Stimulated activated CD4-positive, alpha-beta T cell treated with anti-CD3 and anti-CD28 coated beads, Interleukin-1b, Interleukin-23, amount 100 ng/mL, for 24 hours (primary cell): ENCODE results near the gene ZNF594.
A peak's percentile ranks its signal among the peaks of the same experiment; 100 is the strongest.
"Not testable (repeated sequence)": the region's sequence is repeated elsewhere in the genome, so short reads cannot be mapped to it uniquely, and the experiment has no call there.

Experiments
- DNase-seq, 4 experiments: peaks; one replicate each; pipeline ENCODE4 v3.0.0-alpha.2; 2020; ENCODE audit warnings: low read depth in 4 of 4, low spot score in 1 of 4

The ZNF594 gene

GRCh38 chr17:5191541-5192417, at the start of gene ZNF594:
TSS of gene ZNF594 (minus strand) at chr17:5191868. CDS start at chr17:5184256, 7,612 bp downstream.
- peak; percentile 90 to 97 (median 95) for DNase-seq

DNA sequence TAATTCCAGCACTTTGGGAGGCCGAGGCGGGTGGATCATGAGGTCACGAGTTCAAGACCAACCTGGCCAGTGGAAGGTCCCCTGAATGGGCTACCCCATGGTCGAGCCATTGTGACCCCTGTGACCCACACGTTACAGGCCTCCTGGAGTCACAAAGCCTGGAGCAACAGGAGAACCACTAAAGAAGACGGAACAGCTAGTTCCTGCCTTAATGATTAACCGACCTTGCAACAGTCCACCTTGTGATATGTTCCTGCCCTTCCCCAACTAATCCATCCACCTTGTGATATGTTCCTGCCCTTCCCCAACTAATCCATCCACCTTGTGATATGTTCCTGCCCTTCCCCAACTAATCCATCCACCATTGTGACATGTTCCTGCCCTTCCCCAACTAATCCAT, 48.1 kb upstream of the ZNF594 start:
- not testable (repeated sequence) for DNase-seq

DNA sequence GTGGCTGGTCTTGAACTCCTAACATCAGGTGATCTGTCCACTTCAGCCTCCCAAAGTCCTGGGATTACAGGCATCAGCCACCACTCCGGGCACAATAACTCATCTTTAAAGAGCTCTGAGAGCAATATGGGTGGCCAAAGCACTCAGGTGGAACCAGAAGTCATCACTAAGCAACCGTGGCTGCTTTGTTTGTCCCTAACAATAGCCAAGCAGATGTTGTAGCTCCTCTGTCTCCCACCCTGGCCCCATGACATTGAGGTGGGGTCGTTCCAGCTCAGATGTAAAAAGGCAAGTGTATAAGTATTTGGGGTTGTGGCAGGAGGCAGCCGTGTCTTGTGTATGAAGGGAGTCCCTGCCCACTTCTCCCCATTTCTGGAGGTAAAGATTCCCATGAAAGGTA, 46.7 kb upstream of the ZNF594 start:
- DNase-seq: no peak

DNA sequence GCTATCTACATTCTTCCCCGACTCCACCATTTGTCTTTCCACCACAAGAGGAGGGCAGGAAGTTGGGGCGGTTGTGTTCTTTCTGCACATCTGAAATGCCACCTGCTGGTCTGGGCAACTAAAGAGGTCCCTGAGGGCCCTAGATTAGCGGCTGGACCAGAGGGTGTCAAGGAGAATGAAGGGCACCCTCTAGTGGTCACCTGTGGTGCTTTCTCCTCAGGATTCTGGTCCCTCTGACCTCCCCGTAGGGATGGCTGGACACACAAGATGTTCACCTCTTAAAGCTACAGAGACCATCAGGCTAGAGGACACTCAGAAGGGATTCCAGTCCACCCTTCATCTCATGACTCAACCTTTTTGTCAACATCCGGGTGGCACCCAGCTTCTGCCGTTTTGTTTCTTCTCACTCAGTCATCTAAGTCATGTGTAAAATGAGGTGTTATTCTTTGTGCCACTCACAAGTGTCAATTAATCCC, 45.9 kb upstream of the ZNF594 start:
- peak in 1 of 4 experiments; percentile 17 for DNase-seq

- no peak for DNase-seq
Observed at GRCh38 chr17:5236938-5237540, 45.4 kb upstream of the ZNF594 start.

DNA sequence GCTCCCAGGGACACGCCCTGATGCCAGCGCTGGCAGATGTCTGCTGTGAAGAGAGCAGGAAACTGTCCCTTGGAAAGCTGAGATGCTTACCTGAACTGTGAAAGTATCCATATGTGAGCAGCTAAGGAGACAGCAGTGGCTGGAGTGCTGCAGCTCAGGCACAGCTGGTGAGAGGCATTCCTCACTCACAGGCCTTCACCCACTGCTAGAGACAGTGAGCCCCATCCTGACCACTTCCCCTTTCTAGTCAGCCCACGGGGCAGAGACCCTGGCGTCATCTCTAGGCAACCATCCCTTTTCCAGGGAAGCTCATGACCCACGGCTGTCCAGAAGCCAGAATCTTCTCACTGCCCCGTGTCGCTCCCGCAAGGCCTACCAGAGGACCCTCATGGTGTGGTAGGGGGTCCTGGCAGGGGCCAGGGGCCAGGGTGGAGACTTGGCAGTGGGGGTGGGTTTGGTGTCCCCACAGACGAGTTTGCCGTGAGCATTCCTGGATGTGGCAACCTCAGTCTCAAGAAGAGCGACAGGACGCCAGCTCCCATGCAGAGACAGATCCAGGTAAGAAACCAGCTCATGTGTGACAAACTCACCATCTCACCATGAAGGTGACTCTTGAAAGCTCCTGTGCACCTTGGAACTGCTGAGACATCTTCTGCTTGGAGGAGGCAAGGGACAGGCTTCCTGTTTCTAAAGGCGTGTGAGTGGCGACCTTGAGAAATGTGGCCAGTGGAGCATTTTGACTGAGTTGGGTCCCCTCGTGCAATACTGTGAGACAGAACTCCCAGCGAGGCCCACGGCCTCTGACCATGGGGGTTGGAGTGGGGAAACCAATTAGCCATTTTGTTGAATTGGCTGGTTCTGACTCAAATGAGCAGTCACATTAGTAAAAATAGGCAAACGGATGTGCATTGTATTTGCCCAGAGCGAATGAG, 43.2 kb upstream of the ZNF594 start, which contains the start of gene SCIMP:
Gene SCIMP (minus strand): TSS at position 216 of the 932 bp plus-strand sequence. CDS start 105 bp downstream, at position 111.
- DNase-seq: no peak

DNA sequence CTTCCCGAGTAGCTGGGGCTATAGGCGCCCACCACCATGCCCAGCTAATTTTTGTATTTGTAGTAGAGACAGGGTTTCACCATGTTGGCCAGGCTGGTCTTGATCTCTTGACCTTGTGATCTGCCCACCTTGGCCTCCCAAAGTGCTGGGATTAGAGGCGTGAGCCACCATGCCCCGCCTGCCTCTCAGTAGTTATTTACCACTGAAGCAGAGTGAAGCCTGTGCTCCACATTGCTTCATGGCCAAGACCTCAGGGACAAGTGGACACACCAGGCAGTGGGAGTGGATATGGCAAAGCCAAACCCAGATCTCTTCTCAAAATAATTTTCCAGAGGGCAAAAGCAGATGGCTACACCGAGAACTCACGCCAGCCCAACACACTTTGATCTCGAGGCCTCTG, 41.8 kb upstream of the ZNF594 start:
- not testable (repeated sequence) for DNase-seq

DNA sequence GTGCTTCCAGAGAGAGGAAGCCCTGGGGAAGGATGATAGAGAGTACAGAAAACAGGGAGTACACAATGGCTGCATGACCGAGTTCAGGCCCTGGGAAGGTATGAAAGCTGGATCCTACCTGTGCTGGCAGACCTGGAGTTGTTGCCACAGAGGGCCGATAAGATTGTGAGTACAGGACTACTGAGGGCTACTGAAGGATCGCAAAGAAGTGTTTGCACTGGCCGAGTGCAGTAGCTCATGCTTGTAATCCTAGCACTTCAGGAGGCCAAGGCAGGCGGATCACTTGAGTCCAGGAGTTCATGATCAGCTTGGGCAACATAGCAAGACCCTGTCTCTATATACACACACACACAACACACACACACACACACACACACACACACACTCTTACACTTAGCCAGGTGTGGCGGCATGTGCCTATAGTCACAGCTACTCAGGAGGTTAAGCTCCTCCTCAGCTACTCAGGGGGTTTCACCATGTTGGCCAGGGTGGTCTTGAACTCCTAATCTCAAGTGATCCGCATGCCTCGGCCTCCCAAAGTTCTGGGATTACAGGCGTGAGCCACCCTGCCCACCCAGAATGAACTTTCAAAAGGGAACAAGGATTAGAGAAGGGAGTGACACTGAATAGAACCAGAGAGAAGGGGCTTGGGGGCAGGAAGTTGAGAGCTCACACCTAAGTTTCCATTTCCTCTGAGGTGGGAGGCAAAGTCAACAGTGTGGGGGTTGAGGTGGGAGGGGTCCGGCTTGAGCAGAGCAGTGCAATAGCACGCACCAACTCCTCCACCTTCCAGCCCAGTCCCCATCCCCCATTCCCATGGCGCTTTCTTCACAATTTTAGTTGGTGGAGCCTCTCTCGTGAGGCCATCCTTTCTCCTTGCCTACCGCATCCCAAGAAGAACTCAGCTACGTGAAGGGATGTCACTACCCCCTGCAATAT, 35.5 kb upstream of the ZNF594 start:
- no peak for DNase-seq

- DNase-seq: no peak
Observed at GRCh38 chr17:5225668-5226457, 34.2 kb upstream of the ZNF594 start.

- not testable (repeated sequence) for DNase-seq
Observed at GRCh38 chr17:5221912-5222311, 30.2 kb upstream of the ZNF594 start.

- no peak for DNase-seq
Observed at GRCh38 chr17:5220074-5220473, 28.4 kb upstream of the ZNF594 start.

DNA sequence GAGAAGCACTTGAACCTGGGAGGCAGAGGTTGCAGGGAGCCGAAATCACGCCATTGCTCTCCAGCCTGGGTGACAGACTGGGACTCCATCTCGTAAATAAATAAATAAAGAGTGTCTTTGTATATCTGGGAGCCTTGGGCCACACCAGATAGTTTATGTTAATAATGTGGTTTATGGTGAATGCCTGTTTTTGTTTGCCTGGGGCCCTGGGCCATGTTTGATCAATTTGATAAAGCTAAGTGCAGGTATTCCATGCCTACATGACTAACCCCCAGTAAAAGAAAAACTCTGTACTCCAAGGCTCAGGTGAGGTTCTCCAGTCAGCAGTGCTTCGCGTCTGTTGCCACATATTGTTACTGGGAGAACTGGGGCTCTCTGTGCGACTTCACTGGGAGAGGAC, 27.9 kb upstream of the ZNF594 start:
- DNase-seq: no peak

- not testable (repeated sequence) for DNase-seq
Observed at GRCh38 chr17:5217562-5217961, 25.9 kb upstream of the ZNF594 start.

- no peak for DNase-seq
Observed at GRCh38 chr17:5211458-5211857, 19.8 kb upstream of the ZNF594 start.

DNA sequence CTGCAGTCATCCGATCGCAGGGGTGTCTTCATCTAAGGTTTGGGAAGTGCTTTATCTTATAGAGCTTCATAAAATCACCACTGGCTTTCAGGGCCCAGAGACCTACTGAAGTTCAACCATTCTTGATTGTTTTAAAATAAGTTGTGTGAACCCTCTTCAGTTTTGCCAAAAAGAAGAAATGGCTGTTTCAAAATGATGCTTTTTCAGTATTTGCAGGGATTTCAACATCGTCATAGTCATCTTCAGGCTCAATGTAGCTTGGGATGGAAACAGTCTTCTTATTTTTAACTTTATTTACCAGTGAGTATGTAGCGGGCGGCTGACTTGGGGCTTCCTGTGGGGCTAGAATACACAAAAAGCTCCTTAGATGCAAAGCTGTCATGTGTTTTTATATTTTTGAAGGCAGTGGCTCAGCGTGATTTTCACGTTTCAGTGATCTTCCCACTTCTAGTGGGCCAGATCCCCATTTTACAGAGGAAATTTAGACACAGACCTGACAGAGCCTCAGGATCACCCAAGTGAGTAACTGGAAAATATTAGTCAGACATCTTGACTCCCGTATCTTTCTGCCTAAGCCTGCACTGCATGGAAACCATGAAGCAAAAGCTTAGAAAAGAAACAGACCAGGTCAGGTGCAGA, 19.1 kb upstream of the ZNF594 start:
- DNase-seq: no peak

DNA sequence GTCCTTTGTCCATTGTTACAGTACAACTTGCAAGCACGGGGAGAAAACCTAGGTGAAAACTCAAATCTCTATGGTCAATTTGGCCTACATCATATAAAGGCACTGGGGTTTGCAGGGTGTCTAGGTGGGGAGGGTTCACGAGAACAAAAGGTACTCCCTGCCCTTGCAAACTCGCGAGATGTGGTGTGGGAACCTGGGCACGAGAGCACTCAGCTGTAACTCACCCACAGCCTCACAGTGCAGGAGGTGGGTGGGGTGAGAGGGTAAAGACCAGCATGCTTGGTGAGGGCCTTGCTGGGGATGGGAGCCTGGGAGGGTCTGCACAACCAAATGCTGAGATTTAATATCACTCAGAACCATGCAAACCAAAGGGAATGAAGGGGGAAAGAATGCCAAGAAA, 18.4 kb upstream of the ZNF594 start:
- no peak for DNase-seq

GRCh38 chr17:5209396-5209795, 17.7 kb upstream of the ZNF594 start:
- DNase-seq: no peak

DNA sequence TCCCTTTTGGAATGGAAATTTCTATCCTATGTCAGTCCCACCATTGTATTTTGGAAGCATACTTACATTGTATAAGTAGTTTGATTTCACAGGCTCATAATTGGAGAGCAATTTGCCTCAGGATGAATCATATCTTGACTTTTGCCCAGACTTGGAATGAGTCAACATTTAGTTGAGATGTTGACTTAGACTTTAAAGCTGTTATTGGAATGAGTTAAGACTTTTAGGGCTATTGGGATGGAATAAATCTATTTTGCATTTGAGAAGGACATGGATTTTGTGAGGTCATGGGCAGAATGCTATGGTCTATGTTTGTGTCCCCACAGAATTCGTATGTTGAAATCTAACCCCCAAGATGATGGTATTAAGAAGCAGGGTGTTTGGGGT, 12.2 kb upstream of the ZNF594 start:
- DNase-seq: no peak
